ENCODE results near the gene MPI. TPM values are rescaled to one million over a fixed set of nuclear protein-coding genes. Genes with fewer than 3 reads are reported as not detected.

Gene MPI
- total and polyA plus RNA-seq, 4 donors, result 16.1 to 38.4 (median 31.9) TPM

DNA sequence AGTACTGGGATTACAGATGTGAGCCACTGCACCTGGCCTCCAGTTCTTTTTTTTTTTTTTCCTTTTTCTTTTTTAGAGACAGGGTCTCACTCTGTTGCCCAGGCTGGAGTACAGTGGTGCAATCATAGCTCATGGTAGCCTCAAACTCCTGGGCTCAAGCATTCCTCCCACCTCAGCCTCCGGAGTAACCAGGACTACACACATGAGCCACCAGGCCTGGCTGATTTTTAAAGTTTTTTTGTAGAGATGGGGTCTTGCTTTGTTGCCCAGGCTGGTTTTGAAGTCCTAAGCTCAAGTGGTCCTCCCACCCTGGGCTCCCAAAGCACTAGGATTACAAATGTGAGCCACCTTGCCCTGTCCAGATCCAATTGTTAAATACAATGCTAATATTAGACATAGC lies 33.3 kb upstream of the MPI start:
- Histone ChIP-seq H3K4me3 (ENCODE audit: low read depth in 1 of 3, low read length in 3 of 3) (no peak overlapping the region), H3K36me3 (ENCODE audit: control insufficient read depth in 4 of 4, insufficient read depth in 3 of 4, low read depth in 1 of 4, low read length in 3 of 4) (peaks cover 8 to 30% (median 15%) of the 10 kb centered on the region in 4 donors), H3K9me3 (ENCODE audit: control insufficient read depth in 4 of 4, low read length in 3 of 4) (no peaks in the 10 kb centered on the region), H3K9ac (ENCODE audit: low read depth in 1 of 2, low read length in 2 of 2) (no peak overlapping the region), H3K4me1 (ENCODE audit: control insufficient read depth in 4 of 4, insufficient read depth in 4 of 4, low read length in 3 of 4) (peaks cover 0 to 5% (median 0%) of the 10 kb centered on the region in 4 donors), H3K27me3 (ENCODE audit: control insufficient read depth in 4 of 4, insufficient read depth in 4 of 4, low read length in 3 of 4) (no peaks in the 10 kb centered on the region), H3K27ac (ENCODE audit: low read depth in 1 of 2, low read length in 2 of 2) (no peak overlapping the region)
- WGBS, result 100% methylated on average over 1 of the region's 1 CpG
- no peak for DNase-seq (ENCODE audit: low spot score)
- no peak for TF ChIP-seq HNF4G (IDR thresholded peaks at IDR 0.05)
- TF ChIP-seq NR2F2 (IDR thresholded peaks at IDR 0.05), result no peak
- TF ChIP-seq SP1 (IDR thresholded peaks at IDR 0.05), result no peak
- TF ChIP-seq, protein P1, sequence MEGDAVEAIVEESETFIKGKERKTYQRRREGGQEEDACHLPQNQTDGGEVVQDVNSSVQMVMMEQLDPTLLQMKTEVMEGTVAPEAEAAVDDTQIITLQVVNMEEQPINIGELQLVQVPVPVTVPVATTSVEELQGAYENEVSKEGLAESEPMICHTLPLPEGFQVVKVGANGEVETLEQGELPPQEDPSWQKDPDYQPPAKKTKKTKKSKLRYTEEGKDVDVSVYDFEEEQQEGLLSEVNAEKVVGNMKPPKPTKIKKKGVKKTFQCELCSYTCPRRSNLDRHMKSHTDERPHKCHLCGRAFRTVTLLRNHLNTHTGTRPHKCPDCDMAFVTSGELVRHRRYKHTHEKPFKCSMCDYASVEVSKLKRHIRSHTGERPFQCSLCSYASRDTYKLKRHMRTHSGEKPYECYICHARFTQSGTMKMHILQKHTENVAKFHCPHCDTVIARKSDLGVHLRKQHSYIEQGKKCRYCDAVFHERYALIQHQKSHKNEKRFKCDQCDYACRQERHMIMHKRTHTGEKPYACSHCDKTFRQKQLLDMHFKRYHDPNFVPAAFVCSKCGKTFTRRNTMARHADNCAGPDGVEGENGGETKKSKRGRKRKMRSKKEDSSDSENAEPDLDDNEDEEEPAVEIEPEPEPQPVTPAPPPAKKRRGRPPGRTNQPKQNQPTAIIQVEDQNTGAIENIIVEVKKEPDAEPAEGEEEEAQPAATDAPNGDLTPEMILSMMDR (IDR thresholded peaks at IDR 0.05; ENCODE audit: low read depth, low read length, missing input control), result no peak
- no peak for TF ChIP-seq GABPA (IDR thresholded peaks at IDR 0.05 in 1 of 2, conservative IDR thresholded peaks at IDR 0.05 in 1 of 2)
- no peak for TF ChIP-seq RAD21 (IDR thresholded peaks at IDR 0.05)
- TF ChIP-seq FOXA2 (IDR thresholded peaks at IDR 0.05), result no peak
- no peak for TF ChIP-seq FOXA1 (IDR thresholded peaks at IDR 0.05)
- no peak for TF ChIP-seq HNF4A (conservative IDR thresholded peaks at IDR 0.05)
- TF ChIP-seq, protein P2, sequence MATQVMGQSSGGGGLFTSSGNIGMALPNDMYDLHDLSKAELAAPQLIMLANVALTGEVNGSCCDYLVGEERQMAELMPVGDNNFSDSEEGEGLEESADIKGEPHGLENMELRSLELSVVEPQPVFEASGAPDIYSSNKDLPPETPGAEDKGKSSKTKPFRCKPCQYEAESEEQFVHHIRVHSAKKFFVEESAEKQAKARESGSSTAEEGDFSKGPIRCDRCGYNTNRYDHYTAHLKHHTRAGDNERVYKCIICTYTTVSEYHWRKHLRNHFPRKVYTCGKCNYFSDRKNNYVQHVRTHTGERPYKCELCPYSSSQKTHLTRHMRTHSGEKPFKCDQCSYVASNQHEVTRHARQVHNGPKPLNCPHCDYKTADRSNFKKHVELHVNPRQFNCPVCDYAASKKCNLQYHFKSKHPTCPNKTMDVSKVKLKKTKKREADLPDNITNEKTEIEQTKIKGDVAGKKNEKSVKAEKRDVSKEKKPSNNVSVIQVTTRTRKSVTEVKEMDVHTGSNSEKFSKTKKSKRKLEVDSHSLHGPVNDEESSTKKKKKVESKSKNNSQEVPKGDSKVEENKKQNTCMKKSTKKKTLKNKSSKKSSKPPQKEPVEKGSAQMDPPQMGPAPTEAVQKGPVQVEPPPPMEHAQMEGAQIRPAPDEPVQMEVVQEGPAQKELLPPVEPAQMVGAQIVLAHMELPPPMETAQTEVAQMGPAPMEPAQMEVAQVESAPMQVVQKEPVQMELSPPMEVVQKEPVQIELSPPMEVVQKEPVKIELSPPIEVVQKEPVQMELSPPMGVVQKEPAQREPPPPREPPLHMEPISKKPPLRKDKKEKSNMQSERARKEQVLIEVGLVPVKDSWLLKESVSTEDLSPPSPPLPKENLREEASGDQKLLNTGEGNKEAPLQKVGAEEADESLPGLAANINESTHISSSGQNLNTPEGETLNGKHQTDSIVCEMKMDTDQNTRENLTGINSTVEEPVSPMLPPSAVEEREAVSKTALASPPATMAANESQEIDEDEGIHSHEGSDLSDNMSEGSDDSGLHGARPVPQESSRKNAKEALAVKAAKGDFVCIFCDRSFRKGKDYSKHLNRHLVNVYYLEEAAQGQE (IDR thresholded peaks at IDR 0.05), result no peak
- TF ChIP-seq, protein P3, sequence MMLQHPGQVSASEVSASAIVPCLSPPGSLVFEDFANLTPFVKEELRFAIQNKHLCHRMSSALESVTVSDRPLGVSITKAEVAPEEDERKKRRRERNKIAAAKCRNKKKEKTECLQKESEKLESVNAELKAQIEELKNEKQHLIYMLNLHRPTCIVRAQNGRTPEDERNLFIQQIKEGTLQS (IDR thresholded peaks at IDR 0.05), result no peak
- no peak for TF ChIP-seq EGR1 (IDR thresholded peaks at IDR 0.05; ENCODE audit: low read depth in 2 of 2)
- TF ChIP-seq RXRA (IDR thresholded peaks at IDR 0.05), result no peak
- TF ChIP-seq JUND (IDR thresholded peaks at IDR 0.05), result no peak
- TF ChIP-seq YY1 (IDR thresholded peaks at IDR 0.05), result no peak
- TF ChIP-seq, protein P4, sequence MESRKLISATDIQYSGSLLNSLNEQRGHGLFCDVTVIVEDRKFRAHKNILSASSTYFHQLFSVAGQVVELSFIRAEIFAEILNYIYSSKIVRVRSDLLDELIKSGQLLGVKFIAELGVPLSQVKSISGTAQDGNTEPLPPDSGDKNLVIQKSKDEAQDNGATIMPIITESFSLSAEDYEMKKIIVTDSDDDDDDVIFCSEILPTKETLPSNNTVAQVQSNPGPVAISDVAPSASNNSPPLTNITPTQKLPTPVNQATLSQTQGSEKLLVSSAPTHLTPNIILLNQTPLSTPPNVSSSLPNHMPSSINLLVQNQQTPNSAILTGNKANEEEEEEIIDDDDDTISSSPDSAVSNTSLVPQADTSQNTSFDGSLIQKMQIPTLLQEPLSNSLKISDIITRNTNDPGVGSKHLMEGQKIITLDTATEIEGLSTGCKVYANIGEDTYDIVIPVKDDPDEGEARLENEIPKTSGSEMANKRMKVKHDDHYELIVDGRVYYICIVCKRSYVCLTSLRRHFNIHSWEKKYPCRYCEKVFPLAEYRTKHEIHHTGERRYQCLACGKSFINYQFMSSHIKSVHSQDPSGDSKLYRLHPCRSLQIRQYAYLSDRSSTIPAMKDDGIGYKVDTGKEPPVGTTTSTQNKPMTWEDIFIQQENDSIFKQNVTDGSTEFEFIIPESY (IDR thresholded peaks at IDR 0.05), result no peak

DNA sequence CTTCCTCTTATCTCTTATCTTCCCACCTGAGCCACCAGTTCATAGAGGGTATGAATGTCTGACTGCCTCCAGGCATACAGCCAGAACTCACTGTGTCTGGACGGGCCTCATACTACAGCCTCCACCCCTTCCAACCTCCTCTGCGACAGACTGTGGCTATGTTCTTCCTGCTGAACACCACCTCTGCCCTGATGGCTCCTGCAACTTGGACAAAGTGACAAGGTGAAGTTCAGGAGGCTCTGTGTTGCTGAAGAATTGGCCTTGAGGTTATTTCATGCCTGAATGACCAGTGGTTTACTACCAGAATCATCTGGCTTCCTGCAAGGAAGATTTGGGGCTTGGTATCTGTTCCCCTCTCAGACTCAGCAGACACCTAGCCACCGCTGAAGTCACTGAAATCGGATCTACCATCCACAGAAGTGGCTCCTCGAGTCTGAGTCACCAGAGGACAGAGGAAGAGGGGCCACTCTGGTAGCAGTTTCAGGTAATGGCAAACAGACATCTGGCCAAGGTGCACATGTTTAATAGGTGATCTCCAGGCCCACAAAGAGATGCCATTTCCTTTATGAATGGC lies 32.7 kb upstream of the MPI start:
- Histone ChIP-seq H3K4me3 (ENCODE audit: low read depth in 1 of 3, low read length in 3 of 3) (no peak overlapping the region), H3K36me3 (ENCODE audit: control insufficient read depth in 4 of 4, insufficient read depth in 3 of 4, low read depth in 1 of 4, low read length in 3 of 4) (peaks cover 3 to 24% (median 10%) of the 10 kb centered on the region in 4 donors), H3K27ac (ENCODE audit: low read depth in 1 of 2, low read length in 2 of 2) (no peak overlapping the region), H3K9ac (ENCODE audit: low read depth in 1 of 2, low read length in 2 of 2) (no peak overlapping the region), H3K9me3 (ENCODE audit: control insufficient read depth in 4 of 4, low read length in 3 of 4) (no peaks in the 10 kb centered on the region), H3K4me1 (ENCODE audit: control insufficient read depth in 4 of 4, insufficient read depth in 4 of 4, low read length in 3 of 4) (peaks cover 0 to 5% (median 0%) of the 10 kb centered on the region in 4 donors), H3K27me3 (ENCODE audit: control insufficient read depth in 4 of 4, insufficient read depth in 4 of 4, low read length in 3 of 4) (no peaks in the 10 kb centered on the region)
- DNase-seq (ENCODE audit: low spot score), result no peak
- 73% methylated on average over 5 of the region's 5 CpGs for WGBS
- no peak for TF ChIP-seq HNF4A (conservative IDR thresholded peaks at IDR 0.05)
- TF ChIP-seq, protein P2 (IDR thresholded peaks at IDR 0.05), result no peak
- TF ChIP-seq, protein P1 (IDR thresholded peaks at IDR 0.05; ENCODE audit: low read depth, low read length, missing input control), result no peak
- TF ChIP-seq RAD21 (IDR thresholded peaks at IDR 0.05), result no peak
- TF ChIP-seq TAF1 (conservative IDR thresholded peaks at IDR 0.05), result no peak
- TF ChIP-seq NR2F2 (IDR thresholded peaks at IDR 0.05), result no peak
- no peak for TF ChIP-seq GABPA (IDR thresholded peaks at IDR 0.05 in 1 of 2, conservative IDR thresholded peaks at IDR 0.05 in 1 of 2)
- no peak for TF ChIP-seq JUND (IDR thresholded peaks at IDR 0.05)
- TF ChIP-seq, protein P5, sequence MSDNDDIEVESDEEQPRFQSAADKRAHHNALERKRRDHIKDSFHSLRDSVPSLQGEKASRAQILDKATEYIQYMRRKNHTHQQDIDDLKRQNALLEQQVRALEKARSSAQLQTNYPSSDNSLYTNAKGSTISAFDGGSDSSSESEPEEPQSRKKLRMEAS (IDR thresholded peaks at IDR 0.05), result no peak
- TF ChIP-seq RXRA (IDR thresholded peaks at IDR 0.05), result no peak

Measured in liver (tissue), 9 donors.